Measurements from ENCODE around the gene VRK1. TPM values are rescaled to one million over a fixed set of nuclear protein-coding genes. Genes with fewer than 3 reads are reported as not detected.

The VRK1 gene
- total RNA-seq, 1 experiment from 2014 or later: 39.1 TPM

DNA sequence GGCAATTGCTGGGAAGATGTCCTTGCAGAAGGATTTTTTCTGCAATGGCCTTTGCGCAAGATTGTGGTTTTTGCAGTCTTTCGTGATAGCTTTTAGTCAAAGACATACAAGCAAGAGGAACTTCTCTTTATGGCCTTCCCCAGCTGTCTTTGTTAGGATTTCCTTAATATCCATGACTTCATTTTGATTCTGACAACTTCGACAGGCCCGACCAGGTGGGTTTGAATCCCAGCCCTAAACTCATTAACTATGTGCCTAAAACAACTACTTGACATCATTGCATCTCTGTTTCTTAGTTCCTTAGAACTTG lies 13.3 kb upstream of the VRK1 start:
- no peak for ATAC-seq

GRCh38 chr14:96790186-96790585 lies 7.0 kb upstream of the VRK1 start:
- Histone ChIP-seq H3K4me1 (ENCODE audit: insufficient read depth, low read length) (peaks cover 5% of the 10 kb centered on the region; the same call in 1 of the 2 replicates), H3K9ac (ENCODE audit: low read length) (no peak overlapping the region), H3K9me3 (ENCODE audit: low read length) (no peaks in the 10 kb centered on the region), H3K9me2 (replicated peaks; ENCODE audit: low read length) (no peaks in the 10 kb centered on the region), H3K79me2 (ENCODE audit: low read length) (no peaks in the 10 kb centered on the region), H3F3A (ENCODE audit: low read length, unreplicated experiment) (no peaks in the 10 kb centered on the region), H3K27ac (ENCODE audit: low read length) (no peak overlapping the region), H3K27me3 (ENCODE audit: low read length) (no peaks in the 10 kb centered on the region), H3K4me2 (ENCODE audit: low read length) (no peak overlapping the region), H3K36me3 (ENCODE audit: low read depth, low read length) (no peaks in the 10 kb centered on the region), H3K4me3 (ENCODE audit: low read length) (no peak overlapping the region), H2AFZ (ENCODE audit: low read length) (no peak overlapping the region), H4K20me1 (ENCODE audit: low read length) (no peaks in the 10 kb centered on the region)
- no TSS peak for BruUV-seq (replicated peaks)
- ChIA-PET CTCF (no interaction called here), POLR2A (ENCODE audit: unreplicated experiment) (no interaction called here)
- DNase-seq: no peak
- intact Hi-C loops (cut with micrococcal nuclease): no loop called here
- no peak for ATAC-seq
- TF ChIP-seq EZH2 (IDR thresholded peaks at IDR 0.05; ENCODE audit: low read length, unreplicated experiment) (no peak), EZH2phosphoT487 (IDR thresholded peaks at IDR 0.05; ENCODE audit: borderline replicate concordance, low read length) (no peak)
- TF ChIP-seq, protein P1, sequence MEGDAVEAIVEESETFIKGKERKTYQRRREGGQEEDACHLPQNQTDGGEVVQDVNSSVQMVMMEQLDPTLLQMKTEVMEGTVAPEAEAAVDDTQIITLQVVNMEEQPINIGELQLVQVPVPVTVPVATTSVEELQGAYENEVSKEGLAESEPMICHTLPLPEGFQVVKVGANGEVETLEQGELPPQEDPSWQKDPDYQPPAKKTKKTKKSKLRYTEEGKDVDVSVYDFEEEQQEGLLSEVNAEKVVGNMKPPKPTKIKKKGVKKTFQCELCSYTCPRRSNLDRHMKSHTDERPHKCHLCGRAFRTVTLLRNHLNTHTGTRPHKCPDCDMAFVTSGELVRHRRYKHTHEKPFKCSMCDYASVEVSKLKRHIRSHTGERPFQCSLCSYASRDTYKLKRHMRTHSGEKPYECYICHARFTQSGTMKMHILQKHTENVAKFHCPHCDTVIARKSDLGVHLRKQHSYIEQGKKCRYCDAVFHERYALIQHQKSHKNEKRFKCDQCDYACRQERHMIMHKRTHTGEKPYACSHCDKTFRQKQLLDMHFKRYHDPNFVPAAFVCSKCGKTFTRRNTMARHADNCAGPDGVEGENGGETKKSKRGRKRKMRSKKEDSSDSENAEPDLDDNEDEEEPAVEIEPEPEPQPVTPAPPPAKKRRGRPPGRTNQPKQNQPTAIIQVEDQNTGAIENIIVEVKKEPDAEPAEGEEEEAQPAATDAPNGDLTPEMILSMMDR (conservative IDR thresholded peaks at IDR 0.05; ENCODE audit: low read depth, low read length): no peak

More for the DNA sequence above, 13.3 kb upstream of the VRK1 start:
- DNase-seq: peak; percentile 53
- H3K9me3 ChIP-seq (ENCODE audit: low read length): no peaks in the 10 kb centered on the region
- no TSS peak for BruUV-seq (replicated peaks)
- peaks cover 17% of the 10 kb centered on the region for H3K4me1 ChIP-seq (ENCODE audit: insufficient read depth, low read length)
- no peaks in the 10 kb centered on the region for H4K20me1 ChIP-seq (ENCODE audit: low read length)
- TF ChIP-seq EZH2phosphoT487 (IDR thresholded peaks at IDR 0.05; ENCODE audit: borderline replicate concordance, low read length): no peak
- TF ChIP-seq EZH2 (IDR thresholded peaks at IDR 0.05; ENCODE audit: low read length, unreplicated experiment): no peak
- TF ChIP-seq, protein P1 (conservative IDR thresholded peaks at IDR 0.05; ENCODE audit: low read depth, low read length): no peak
- H3K27ac ChIP-seq (ENCODE audit: low read length): peak overlapping the region; percentile 52
- no peak overlapping the region for H3K9ac ChIP-seq (ENCODE audit: low read length)
- no peaks in the 10 kb centered on the region for H3K9me2 ChIP-seq (replicated peaks; ENCODE audit: low read length)
- H3K79me2 ChIP-seq (ENCODE audit: low read length): no peaks in the 10 kb centered on the region
- POLR2A ChIA-PET (ENCODE audit: unreplicated experiment): no interaction called here
- 0 out of 2 replicates have a peak overlapping the region, but pooled peaks have one; percentile 8 for H2AFZ ChIP-seq (ENCODE audit: low read length)
- H3K27me3 ChIP-seq (ENCODE audit: low read length): no peaks in the 10 kb centered on the region
- peak overlapping the region; percentile 68 for H3K4me2 ChIP-seq (ENCODE audit: low read length)
- H3F3A ChIP-seq (ENCODE audit: low read length, unreplicated experiment): no peaks in the 10 kb centered on the region
- H3K36me3 ChIP-seq (ENCODE audit: low read depth, low read length): no peaks in the 10 kb centered on the region
- peak overlapping the region; percentile 46; the same call in 1 of the 2 replicates for H3K4me3 ChIP-seq (ENCODE audit: low read length)
- CTCF ChIA-PET: no interaction called here
- intact Hi-C loops (cut with micrococcal nuclease): no loop called here

GRCh38 chr14:96790706-96791105 lies 6.5 kb upstream of the VRK1 start:
- no peak overlapping the region for H2AFZ ChIP-seq (ENCODE audit: low read length)
- no peaks in the 10 kb centered on the region for H3K27me3 ChIP-seq (ENCODE audit: low read length)
- ATAC-seq: no peak
- BruUV-seq (replicated peaks): no TSS peak
- H3K9me3 ChIP-seq (ENCODE audit: low read length): no peaks in the 10 kb centered on the region
- POLR2A ChIA-PET (ENCODE audit: unreplicated experiment): no interaction called here
- H3K79me2 ChIP-seq (ENCODE audit: low read length): no peaks in the 10 kb centered on the region
- no peak overlapping the region for H3K4me2 ChIP-seq (ENCODE audit: low read length)
- no peak overlapping the region for H3K27ac ChIP-seq (ENCODE audit: low read length)
- no peak for TF ChIP-seq EZH2phosphoT487 (IDR thresholded peaks at IDR 0.05; ENCODE audit: borderline replicate concordance, low read length)
- TF ChIP-seq, protein P1 (conservative IDR thresholded peaks at IDR 0.05; ENCODE audit: low read depth, low read length): no peak
- no peak for TF ChIP-seq EZH2 (IDR thresholded peaks at IDR 0.05; ENCODE audit: low read length, unreplicated experiment)
- intact Hi-C loops (cut with micrococcal nuclease): no loop called here
- no peak overlapping the region for H3K4me3 ChIP-seq (ENCODE audit: low read length)
- H3K4me1 ChIP-seq (ENCODE audit: insufficient read depth, low read length): peaks cover 5% of the 10 kb centered on the region; the same call in 1 of the 2 replicates
- no peaks in the 10 kb centered on the region for H4K20me1 ChIP-seq (ENCODE audit: low read length)
- no peaks in the 10 kb centered on the region for H3K36me3 ChIP-seq (ENCODE audit: low read depth, low read length)
- no peak overlapping the region for H3K9ac ChIP-seq (ENCODE audit: low read length)
- no peaks in the 10 kb centered on the region for H3K9me2 ChIP-seq (replicated peaks; ENCODE audit: low read length)
- no peaks in the 10 kb centered on the region for H3F3A ChIP-seq (ENCODE audit: low read length, unreplicated experiment)
- CTCF ChIA-PET: no interaction called here
- no peak for DNase-seq

Measured in PC-3 (cell line).